ENCODE results near the gene ZNF195. TPM values are rescaled to one million over a fixed set of nuclear protein-coding genes. Genes with fewer than 3 reads are reported as not detected.

ZNF195 gene
- total and polyA plus RNA-seq, 2 donors from 2014 or later: 12.9 to 25.3 TPM

GRCh38 chr11:3344327-3345174 is 34.4 kb downstream of the ZNF195 start:
- peaks cover 0 to 5% (median 0%) of the 10 kb centered on the region in 3 donors for H3K9me3 ChIP-seq (ENCODE audit: control insufficient read depth in 2 of 3, insufficient read depth in 1 of 3, low read length in 3 of 3)
- DNase-seq (peak in 2 of 5 donors; percentile 8 to 28), FAIRE-seq (peak; percentile 8)
- intact Hi-C loops (cut with DNase I): loop anchor here (10.0 kb wide), 1 partner anchor 60 kb away; no protein-coding TSS in a partner anchor
- no peak overlapping the region for H3K9ac ChIP-seq (ENCODE audit: low read length in 3 of 3)
- no peak overlapping the region for H3K27ac ChIP-seq (ENCODE audit: low read depth in 2 of 2, low read length in 2 of 2)
- no peaks in the 10 kb centered on the region for H3K36me3 ChIP-seq (ENCODE audit: control insufficient read depth in 2 of 3, insufficient read depth in 3 of 3, low read length in 3 of 3)
- H3K4me3 ChIP-seq (ENCODE audit: low read length in 3 of 3): peak overlapping the region in 1 of 3 donors; percentile 7
- no peak for TF ChIP-seq CTCF (IDR thresholded peaks at IDR 0.05; ENCODE audit: borderline replicate concordance, extremely low read depth, insufficient read depth)
- H3K27me3 ChIP-seq (ENCODE audit: control insufficient read depth, insufficient read depth, low read length): no peaks in the 10 kb centered on the region
- H3K4me1 ChIP-seq (ENCODE audit: control insufficient read depth in 2 of 3, insufficient read depth in 2 of 3, low read depth in 1 of 3, low read length in 3 of 3): peaks cover 0 to 6% (median 4%) of the 10 kb centered on the region in 3 donors

GRCh38 chr11:3342709-3343108 is 36.2 kb downstream of the ZNF195 start:
- Histone ChIP-seq H3K9ac (ENCODE audit: low read length in 3 of 3) (no peak overlapping the region), H3K9me3 (ENCODE audit: control insufficient read depth in 2 of 3, insufficient read depth in 1 of 3, low read length in 3 of 3) (peaks cover 0 to 5% (median 0%) of the 10 kb centered on the region in 3 donors), H3K27me3 (ENCODE audit: control insufficient read depth, insufficient read depth, low read length) (no peaks in the 10 kb centered on the region), H3K36me3 (ENCODE audit: control insufficient read depth in 2 of 3, insufficient read depth in 3 of 3, low read length in 3 of 3) (no peaks in the 10 kb centered on the region), H3K4me1 (ENCODE audit: control insufficient read depth in 2 of 3, insufficient read depth in 2 of 3, low read depth in 1 of 3, low read length in 3 of 3) (peaks cover 0 to 6% (median 4%) of the 10 kb centered on the region in 3 donors), H3K4me3 (ENCODE audit: low read length in 3 of 3) (no peak overlapping the region), H3K27ac (ENCODE audit: low read depth in 2 of 2, low read length in 2 of 2) (no peak overlapping the region)
- FAIRE-seq (no peak), DNase-seq (no peak)
- TF ChIP-seq CTCF (IDR thresholded peaks at IDR 0.05; ENCODE audit: borderline replicate concordance, extremely low read depth, insufficient read depth): no peak
- intact Hi-C loops (cut with DNase I): loop anchor here (10.0 kb wide), 1 partner anchor 62 kb away; no protein-coding TSS in a partner anchor

GRCh38 chr11:3341298-3341697 is 37.6 kb downstream of the ZNF195 start:
- Histone ChIP-seq H3K4me1 (ENCODE audit: control insufficient read depth in 2 of 3, insufficient read depth in 2 of 3, low read depth in 1 of 3, low read length in 3 of 3) (peaks cover 0 to 6% (median 4%) of the 10 kb centered on the region in 3 donors), H3K27me3 (ENCODE audit: control insufficient read depth, insufficient read depth, low read length) (no peaks in the 10 kb centered on the region), H3K4me3 (ENCODE audit: low read length in 3 of 3) (no peak overlapping the region), H3K36me3 (ENCODE audit: control insufficient read depth in 2 of 3, insufficient read depth in 3 of 3, low read length in 3 of 3) (no peaks in the 10 kb centered on the region), H3K9me3 (ENCODE audit: control insufficient read depth in 2 of 3, insufficient read depth in 1 of 3, low read length in 3 of 3) (no peaks in the 10 kb centered on the region), H3K9ac (ENCODE audit: low read length in 3 of 3) (no peak overlapping the region), H3K27ac (ENCODE audit: low read depth in 2 of 2, low read length in 2 of 2) (no peak overlapping the region)
- peak; percentile 81 for TF ChIP-seq CTCF (IDR thresholded peaks at IDR 0.05; ENCODE audit: borderline replicate concordance, extremely low read depth, insufficient read depth)
- intact Hi-C loops (cut with DNase I): loop anchor here (10.0 kb wide), 1 partner anchor 64 kb away; no protein-coding TSS in a partner anchor
- no peak for FAIRE-seq
- peak in 4 of 5 donors; percentile 46 to 71 (median 64) for DNase-seq

Data from kidney (tissue), 14 donors.